Suprapubic skin (tissue), 4 donors: ENCODE measurements around the gene FGF2. TPM values are rescaled to one million over a fixed set of nuclear protein-coding genes. Genes with fewer than 3 reads are reported as not detected.

Experiments
- DNase-seq, 2 donors: peaks; one replicate each; pipeline ENCODE4 v3.0.0-alpha.2; 2019; ENCODE audit warnings: low spot score in 2 of 2
- H3K27ac ChIP-seq: fragments of 200-600 bp; sonication (generic); one replicate; pipeline ENCODE4 v1.5.1; 2019
- H3K27me3 ChIP-seq: fragments of 200-600 bp; sonication (generic); one replicate; pipeline ENCODE4 v1.5.1; 2019
- H3K36me3 ChIP-seq: fragments of 200-600 bp; sonication (generic); one replicate; pipeline ENCODE4 v1.5.1; 2019
- H3K4me1 ChIP-seq: fragments of 200-600 bp; sonication (generic); one replicate; pipeline ENCODE4 v1.5.1; 2019
- H3K4me3 ChIP-seq: fragments of 200-600 bp; sonication (generic); one replicate; pipeline ENCODE4 v1.5.1; 2019; ENCODE audit warnings: mild to moderate bottlenecking
- H3K9me3 ChIP-seq: fragments of 200-600 bp; sonication (generic); one replicate; pipeline ENCODE4 v1.5.1; 2019
- EP300 ChIP-seq: sonication (generic); formaldehyde crosslinking; IDR thresholded peaks from one replicate; pipeline ENCODE4 v1.6.1; 2017; ENCODE audit warnings: antibody characterized with exemption
- POLR2A ChIP-seq, 2 donors: fragments of 450-650 bp; IDR thresholded peaks; one replicate each; pipeline ENCODE4 v1.6.1; 2017; ENCODE audit warnings: antibody characterized with exemption in 2 of 2, mild to moderate bottlenecking in 2 of 2, moderate library complexity in 2 of 2
- POLR2AphosphoS5 ChIP-seq, 3 donors: sonication (generic); formaldehyde crosslinking; IDR thresholded peaks; one replicate each; pipeline ENCODE4 v1.6.1; 2017; ENCODE audit warnings: antibody characterized with exemption in 3 of 3
- WGBS: methylation state at CpG from one replicate; pipeline ENCODE4 v1.1.5; 2018; 5-methylcytosine and 5-hydroxymethylcytosine counted together
- total RNA-seq, 4 donors: library from RNA; depleted of rRNA; stranded (reverse); fragments of >200 nt; gene quantifications; one replicate each; pipeline ENCODE4 v1.1.0, GENCODE V29; 2016
- TF ChIP-seq, protein P1 (sequence below), 2 donors: fragments of 200-600 bp in 1 of 2; fragments of 450-650 bp in 1 of 2; sonication (generic) in 1 of 2; IDR thresholded peaks; one replicate each; pipeline ENCODE4 v1.5.1; 2016 to 2019; ENCODE audit warnings: antibody characterized with exemption in 2 of 2, mild to moderate bottlenecking in 1 of 2, moderate library complexity in 1 of 2

FGF2 gene
- total RNA-seq, 4 donors from 2014 or later, result 3.0 to 8.2 (median 5.8) TPM

DNA sequence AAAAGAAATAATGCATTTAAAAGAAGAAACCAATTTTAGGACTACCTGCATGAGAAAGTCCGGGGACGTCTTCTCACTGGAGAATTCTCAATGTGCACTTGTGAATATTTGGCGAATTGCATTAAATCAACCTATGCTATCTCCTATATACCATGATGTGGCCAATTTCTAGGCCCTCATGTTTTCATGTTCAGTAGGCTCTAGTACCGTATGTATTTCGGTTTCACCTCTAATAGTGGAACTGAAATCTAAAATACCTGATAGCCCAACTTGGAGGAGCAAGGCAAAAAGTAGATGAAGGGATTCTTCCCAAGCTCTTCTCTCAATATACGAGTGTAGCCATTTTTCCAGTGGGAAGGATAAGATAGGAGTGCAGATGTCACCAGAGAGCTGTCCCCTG is 11.4 kb upstream of the FGF2 start:
- Histone ChIP-seq H3K27me3 (no peaks in the 10 kb centered on the region), H3K27ac (no peak overlapping the region), H3K4me3 (no peak overlapping the region), H3K36me3 (no peaks in the 10 kb centered on the region), H3K4me1 (no peaks in the 10 kb centered on the region), H3K9me3 (no peaks in the 10 kb centered on the region)
- 92% methylated on average over 6 of the region's 6 CpGs for WGBS
- TF ChIP-seq EP300, result no peak
- TF ChIP-seq POLR2AphosphoS5 (IDR thresholded peaks at IDR 0.05), result no peak
- no peak for DNase-seq

DNA sequence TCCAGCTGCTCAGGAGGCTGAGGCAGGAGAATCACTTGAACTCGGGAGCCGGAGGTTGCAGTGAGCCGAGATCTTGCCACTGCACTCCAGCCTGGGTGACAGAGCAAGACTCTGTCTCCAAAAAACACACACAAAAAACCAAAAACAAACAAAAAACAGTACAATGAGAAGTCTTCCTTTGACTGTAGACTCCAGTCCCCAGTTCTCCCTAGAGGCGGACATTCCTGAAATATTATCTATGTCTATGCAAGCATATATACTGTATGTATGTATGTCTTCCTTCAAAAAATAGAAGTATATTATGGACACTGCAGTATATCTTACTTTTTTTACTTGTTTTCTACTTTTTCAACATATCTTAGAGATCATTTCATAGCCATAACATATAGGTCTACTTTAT is 10.2 kb upstream of the FGF2 start:
- 97% methylated on average over 4 of the region's 4 CpGs for WGBS
- H3K27me3 ChIP-seq, result no peaks in the 10 kb centered on the region
- no peak overlapping the region for H3K27ac ChIP-seq
- DNase-seq, result no peak
- no peaks in the 10 kb centered on the region for H3K36me3 ChIP-seq
- TF ChIP-seq POLR2AphosphoS5 (IDR thresholded peaks at IDR 0.05), result no peak
- TF ChIP-seq EP300, result no peak
- TF ChIP-seq, protein P1, sequence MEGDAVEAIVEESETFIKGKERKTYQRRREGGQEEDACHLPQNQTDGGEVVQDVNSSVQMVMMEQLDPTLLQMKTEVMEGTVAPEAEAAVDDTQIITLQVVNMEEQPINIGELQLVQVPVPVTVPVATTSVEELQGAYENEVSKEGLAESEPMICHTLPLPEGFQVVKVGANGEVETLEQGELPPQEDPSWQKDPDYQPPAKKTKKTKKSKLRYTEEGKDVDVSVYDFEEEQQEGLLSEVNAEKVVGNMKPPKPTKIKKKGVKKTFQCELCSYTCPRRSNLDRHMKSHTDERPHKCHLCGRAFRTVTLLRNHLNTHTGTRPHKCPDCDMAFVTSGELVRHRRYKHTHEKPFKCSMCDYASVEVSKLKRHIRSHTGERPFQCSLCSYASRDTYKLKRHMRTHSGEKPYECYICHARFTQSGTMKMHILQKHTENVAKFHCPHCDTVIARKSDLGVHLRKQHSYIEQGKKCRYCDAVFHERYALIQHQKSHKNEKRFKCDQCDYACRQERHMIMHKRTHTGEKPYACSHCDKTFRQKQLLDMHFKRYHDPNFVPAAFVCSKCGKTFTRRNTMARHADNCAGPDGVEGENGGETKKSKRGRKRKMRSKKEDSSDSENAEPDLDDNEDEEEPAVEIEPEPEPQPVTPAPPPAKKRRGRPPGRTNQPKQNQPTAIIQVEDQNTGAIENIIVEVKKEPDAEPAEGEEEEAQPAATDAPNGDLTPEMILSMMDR (IDR thresholded peaks at IDR 0.05), result no peak
- TF ChIP-seq POLR2A (IDR thresholded peaks at IDR 0.05), result no peak
- H3K4me3 ChIP-seq, result no peak overlapping the region
- no peaks in the 10 kb centered on the region for H3K4me1 ChIP-seq
- H3K9me3 ChIP-seq, result no peaks in the 10 kb centered on the region

DNA sequence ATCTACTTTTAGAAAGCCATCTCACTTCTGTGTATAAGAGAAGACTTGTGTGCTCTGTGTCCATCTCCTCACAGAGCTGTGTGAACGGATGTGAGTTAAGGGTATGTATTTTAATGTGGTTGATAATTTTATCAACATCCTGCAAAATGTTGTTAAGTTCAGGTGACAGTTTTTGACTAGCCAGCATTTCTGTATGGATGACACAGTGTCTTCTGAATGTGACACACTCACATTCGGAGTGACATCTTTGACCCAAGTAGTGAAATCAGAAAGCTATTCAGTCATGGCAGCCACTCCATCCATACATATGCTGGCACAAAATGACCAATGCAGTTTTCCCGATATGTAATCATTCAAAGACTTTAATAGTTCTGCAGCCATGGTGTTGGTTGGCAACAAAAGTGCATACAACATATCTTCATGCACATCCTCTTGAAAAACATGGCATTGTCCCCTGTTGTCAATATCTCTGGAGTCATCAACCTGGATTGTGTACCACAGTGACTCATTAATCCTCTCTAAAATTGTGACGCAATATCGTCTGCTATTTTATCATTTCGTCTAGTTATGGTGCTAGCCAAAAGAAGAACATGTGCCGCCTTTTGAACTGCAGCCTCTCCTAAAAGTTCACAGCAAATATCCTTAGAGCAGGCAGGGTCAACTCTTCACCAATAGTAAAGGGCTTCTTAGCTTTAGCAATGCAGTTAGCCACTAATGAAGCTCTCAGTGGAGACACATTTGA is 6.8 kb upstream of the FGF2 start:
- Histone ChIP-seq H3K4me3 (no peak overlapping the region), H3K27ac (no peak overlapping the region), H3K4me1 (no peaks in the 10 kb centered on the region), H3K36me3 (no peaks in the 10 kb centered on the region), H3K9me3 (no peaks in the 10 kb centered on the region), H3K27me3 (no peaks in the 10 kb centered on the region)
- no peak for DNase-seq
- WGBS, result 71% methylated on average over 7 of the region's 7 CpGs
- no peak for TF ChIP-seq EP300
- TF ChIP-seq POLR2AphosphoS5 (IDR thresholded peaks at IDR 0.05), result no peak
- TF ChIP-seq, protein P1 (IDR thresholded peaks at IDR 0.05), result no peak
- no peak for TF ChIP-seq POLR2A (IDR thresholded peaks at IDR 0.05)

DNA sequence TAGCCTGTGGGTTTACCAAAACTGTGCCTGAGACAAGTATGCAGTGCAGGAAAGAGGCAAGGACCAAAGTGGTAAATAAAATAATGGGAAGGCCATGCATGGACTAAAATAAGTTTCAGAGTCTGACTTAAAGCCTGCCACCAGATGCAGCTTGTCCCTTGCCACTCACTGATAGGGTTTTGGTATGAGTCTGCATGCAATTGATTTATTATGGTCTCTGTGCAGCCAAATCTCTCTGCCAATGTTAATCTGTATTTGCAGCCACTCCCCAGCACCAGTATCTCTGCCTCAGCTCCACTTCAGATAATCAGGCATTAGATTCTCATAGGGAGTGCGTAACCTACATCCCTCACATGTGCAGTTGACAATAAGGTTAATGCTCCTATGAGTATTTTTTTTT is 5.5 kb upstream of the FGF2 start:
- H3K4me3 ChIP-seq, result no peak overlapping the region
- WGBS, result 92% methylated on average over 1 of the region's 1 CpG
- H3K4me1 ChIP-seq, result no peaks in the 10 kb centered on the region
- TF ChIP-seq EP300 (no peak), POLR2AphosphoS5 (IDR thresholded peaks at IDR 0.05) (no peak), POLR2A (IDR thresholded peaks at IDR 0.05) (no peak)
- TF ChIP-seq, protein P1 (IDR thresholded peaks at IDR 0.05), result no peak
- DNase-seq, result no peak
- no peaks in the 10 kb centered on the region for H3K9me3 ChIP-seq
- H3K36me3 ChIP-seq, result no peaks in the 10 kb centered on the region
- H3K27me3 ChIP-seq, result no peaks in the 10 kb centered on the region
- H3K27ac ChIP-seq, result no peak overlapping the region

DNA sequence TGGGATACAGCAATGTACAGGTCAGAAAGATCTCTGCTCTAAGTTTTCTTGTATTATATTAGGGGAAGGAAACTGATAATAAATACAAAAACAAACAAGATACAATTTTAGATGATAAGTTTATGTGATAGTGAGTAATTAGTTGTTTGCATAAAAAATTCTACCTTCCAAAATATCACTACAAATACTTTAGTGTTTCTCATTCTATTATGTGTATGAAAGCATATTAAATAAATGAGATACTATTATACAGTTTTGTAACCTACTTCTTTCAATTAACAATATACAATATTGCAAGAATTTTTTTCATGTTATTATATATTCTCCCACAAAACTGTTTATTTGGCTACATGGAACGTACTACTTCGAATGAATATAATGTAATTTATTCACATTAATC is 4.2 kb upstream of the FGF2 start:
- peaks cover 12% of the 10 kb centered on the region for H3K27me3 ChIP-seq
- 92% methylated on average over 2 of the region's 2 CpGs for WGBS
- no peak overlapping the region for H3K27ac ChIP-seq

More for the DNA sequence above, 4.2 kb upstream of the FGF2 start:
- Histone ChIP-seq H3K9me3 (no peaks in the 10 kb centered on the region), H3K4me1 (peaks cover 10% of the 10 kb centered on the region), H3K4me3 (no peak overlapping the region), H3K36me3 (no peaks in the 10 kb centered on the region)
- DNase-seq, result no peak
- TF ChIP-seq, protein P1 (IDR thresholded peaks at IDR 0.05), result no peak
- TF ChIP-seq EP300, result no peak
- no peak for TF ChIP-seq POLR2A (IDR thresholded peaks at IDR 0.05)
- no peak for TF ChIP-seq POLR2AphosphoS5 (IDR thresholded peaks at IDR 0.05)
